Measurements from ENCODE around the gene GIGYF2. TPM values are rescaled to one million over a fixed set of nuclear protein-coding genes. Genes with fewer than 3 reads are reported as not detected.

GIGYF2 gene, protein sequence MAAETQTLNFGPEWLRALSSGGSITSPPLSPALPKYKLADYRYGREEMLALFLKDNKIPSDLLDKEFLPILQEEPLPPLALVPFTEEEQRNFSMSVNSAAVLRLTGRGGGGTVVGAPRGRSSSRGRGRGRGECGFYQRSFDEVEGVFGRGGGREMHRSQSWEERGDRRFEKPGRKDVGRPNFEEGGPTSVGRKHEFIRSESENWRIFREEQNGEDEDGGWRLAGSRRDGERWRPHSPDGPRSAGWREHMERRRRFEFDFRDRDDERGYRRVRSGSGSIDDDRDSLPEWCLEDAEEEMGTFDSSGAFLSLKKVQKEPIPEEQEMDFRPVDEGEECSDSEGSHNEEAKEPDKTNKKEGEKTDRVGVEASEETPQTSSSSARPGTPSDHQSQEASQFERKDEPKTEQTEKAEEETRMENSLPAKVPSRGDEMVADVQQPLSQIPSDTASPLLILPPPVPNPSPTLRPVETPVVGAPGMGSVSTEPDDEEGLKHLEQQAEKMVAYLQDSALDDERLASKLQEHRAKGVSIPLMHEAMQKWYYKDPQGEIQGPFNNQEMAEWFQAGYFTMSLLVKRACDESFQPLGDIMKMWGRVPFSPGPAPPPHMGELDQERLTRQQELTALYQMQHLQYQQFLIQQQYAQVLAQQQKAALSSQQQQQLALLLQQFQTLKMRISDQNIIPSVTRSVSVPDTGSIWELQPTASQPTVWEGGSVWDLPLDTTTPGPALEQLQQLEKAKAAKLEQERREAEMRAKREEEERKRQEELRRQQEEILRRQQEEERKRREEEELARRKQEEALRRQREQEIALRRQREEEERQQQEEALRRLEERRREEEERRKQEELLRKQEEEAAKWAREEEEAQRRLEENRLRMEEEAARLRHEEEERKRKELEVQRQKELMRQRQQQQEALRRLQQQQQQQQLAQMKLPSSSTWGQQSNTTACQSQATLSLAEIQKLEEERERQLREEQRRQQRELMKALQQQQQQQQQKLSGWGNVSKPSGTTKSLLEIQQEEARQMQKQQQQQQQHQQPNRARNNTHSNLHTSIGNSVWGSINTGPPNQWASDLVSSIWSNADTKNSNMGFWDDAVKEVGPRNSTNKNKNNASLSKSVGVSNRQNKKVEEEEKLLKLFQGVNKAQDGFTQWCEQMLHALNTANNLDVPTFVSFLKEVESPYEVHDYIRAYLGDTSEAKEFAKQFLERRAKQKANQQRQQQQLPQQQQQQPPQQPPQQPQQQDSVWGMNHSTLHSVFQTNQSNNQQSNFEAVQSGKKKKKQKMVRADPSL (N-terminal part only)
- polyA plus RNA-seq (2012; ENCODE audit: insufficient read length, low read depth) = 26.6 TPM

DNA sequence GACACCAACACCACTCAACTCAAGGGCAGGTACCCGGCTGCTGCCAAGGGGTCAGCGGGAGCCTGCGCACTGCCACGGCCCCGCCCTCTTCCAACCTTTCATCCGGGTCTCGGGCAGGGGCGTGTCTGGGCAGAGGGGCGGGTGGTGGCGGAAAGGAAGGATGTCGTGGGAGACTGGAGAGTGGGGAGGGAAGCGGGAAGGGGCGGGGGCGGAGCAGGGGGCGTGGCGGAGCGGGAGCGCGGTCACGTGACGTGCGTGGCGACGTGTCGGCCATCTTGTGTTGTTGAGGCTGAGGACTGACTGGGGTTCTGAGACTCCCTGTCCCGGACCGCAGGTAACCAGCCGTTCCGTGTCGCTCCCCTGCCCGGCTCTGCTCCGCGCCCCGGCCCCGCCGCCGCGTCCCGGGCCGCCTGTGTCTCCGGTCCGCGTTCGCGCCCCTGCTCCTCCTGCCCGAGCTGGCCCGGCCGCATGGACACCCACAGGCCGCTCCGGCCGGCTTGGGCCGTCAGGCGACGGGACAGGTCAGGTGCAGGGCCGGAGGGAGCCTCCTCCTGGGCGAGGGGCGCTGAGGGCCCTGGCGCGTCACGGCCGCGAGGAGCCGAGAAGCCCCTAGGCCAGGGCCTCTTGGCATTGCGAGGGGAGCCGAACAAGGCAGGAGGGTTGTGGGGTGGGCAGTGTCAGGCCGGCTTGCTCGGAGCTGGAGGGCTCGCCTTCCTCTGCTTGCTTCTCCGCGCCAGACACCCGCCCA is at the start of gene GIGYF2:
GIGYF2 (plus strand) TSS at position 273 of the 748 bp plus-strand sequence. CDS start 37,867 bp downstream, outside the sequence.
- TF ChIP-seq POLR2AphosphoS5 (IDR thresholded peaks at IDR 0.05; ENCODE audit: low read depth, low read length) (peak; percentile 91), TAF1 (IDR thresholded peaks at IDR 0.05; ENCODE audit: borderline replicate concordance, insufficient read depth, low read length) (0 out of 2 replicates have a peak, but pooled peaks have one; percentile 53)
- TF ChIP-seq, protein P1, sequence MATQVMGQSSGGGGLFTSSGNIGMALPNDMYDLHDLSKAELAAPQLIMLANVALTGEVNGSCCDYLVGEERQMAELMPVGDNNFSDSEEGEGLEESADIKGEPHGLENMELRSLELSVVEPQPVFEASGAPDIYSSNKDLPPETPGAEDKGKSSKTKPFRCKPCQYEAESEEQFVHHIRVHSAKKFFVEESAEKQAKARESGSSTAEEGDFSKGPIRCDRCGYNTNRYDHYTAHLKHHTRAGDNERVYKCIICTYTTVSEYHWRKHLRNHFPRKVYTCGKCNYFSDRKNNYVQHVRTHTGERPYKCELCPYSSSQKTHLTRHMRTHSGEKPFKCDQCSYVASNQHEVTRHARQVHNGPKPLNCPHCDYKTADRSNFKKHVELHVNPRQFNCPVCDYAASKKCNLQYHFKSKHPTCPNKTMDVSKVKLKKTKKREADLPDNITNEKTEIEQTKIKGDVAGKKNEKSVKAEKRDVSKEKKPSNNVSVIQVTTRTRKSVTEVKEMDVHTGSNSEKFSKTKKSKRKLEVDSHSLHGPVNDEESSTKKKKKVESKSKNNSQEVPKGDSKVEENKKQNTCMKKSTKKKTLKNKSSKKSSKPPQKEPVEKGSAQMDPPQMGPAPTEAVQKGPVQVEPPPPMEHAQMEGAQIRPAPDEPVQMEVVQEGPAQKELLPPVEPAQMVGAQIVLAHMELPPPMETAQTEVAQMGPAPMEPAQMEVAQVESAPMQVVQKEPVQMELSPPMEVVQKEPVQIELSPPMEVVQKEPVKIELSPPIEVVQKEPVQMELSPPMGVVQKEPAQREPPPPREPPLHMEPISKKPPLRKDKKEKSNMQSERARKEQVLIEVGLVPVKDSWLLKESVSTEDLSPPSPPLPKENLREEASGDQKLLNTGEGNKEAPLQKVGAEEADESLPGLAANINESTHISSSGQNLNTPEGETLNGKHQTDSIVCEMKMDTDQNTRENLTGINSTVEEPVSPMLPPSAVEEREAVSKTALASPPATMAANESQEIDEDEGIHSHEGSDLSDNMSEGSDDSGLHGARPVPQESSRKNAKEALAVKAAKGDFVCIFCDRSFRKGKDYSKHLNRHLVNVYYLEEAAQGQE (IDR thresholded peaks at IDR 0.05; ENCODE audit: insufficient read depth in 1 of 2, low read depth in 2 of 2, low read length in 2 of 2) = no peak

DNA sequence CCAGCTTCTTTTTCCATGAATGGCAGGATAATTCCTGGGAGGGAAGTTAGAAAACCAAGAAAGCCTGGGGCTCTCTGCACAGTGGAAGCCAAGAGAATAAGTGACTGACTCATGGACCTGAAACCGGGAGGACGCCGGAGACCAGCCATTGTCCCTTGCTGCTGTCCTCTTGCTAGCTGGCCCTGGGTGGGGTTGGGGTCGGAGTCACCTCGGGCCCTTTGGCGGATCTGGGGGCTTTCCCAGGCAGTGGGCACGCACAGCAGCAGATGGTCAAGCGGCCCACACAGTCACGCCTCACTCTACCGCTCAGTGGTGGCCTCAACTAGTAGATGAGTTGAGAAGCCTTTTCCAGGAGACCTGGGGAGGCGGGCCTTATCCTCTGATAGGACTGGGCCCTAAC is 48.1 kb upstream of the GIGYF2 start:
- TF ChIP-seq SIN3A (IDR thresholded peaks at IDR 0.05; ENCODE audit: borderline replicate concordance, insufficient read depth, low read length) (no peak), POLR2AphosphoS5 (IDR thresholded peaks at IDR 0.05; ENCODE audit: low read depth, low read length) (no peak)

DNA sequence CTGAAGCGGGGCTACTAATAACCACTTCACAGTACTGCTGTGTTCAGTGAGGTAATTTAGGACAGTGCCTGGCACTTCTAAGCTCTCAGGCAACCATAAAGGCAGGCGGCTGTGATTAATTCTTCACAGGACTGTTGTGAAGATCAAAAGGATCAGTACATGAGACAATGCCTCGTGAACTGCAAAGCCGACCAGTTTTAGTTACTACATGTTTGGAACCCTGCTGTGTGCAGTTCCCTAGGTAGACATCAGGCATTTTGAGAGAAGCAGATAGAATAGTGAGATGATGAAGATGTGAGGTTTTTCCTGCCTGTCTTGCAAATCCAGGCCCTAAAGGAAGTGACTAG is 44.7 kb upstream of the GIGYF2 start:
- TF ChIP-seq, protein P1 (IDR thresholded peaks at IDR 0.05; ENCODE audit: insufficient read depth in 1 of 2, low read depth in 2 of 2, low read length in 2 of 2) = no peak
- TF ChIP-seq FOXP2 (optimal IDR thresholded peaks at IDR 0.05; ENCODE audit: borderline replicate concordance, extremely low read depth, extremely low read length, insufficient read depth) = no peak
- TF ChIP-seq POLR2AphosphoS5 (IDR thresholded peaks at IDR 0.05; ENCODE audit: low read depth, low read length) = no peak

DNA sequence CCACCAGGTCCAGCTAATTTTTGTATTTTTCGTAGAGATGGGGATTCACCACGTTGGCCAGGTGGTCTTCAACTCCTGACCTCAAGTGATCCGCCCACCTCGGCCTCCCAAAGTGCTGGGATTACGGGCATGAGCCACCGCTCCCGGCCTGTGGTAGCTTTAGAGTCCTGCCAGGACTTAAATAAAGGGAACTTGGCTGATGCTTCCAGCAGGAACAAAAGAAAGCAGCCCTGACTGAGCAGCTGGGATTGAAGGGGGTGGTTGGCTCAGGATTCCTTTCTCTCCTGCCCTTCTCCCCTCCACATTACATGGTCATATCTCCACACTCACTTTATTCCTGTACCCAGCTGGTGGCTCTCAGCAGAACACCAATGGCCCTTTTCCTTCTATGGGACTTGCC is 43.7 kb upstream of the GIGYF2 start:
- TF ChIP-seq TAF1 (IDR thresholded peaks at IDR 0.05; ENCODE audit: borderline replicate concordance, insufficient read depth, low read length) (no peak), FOXP2 (optimal IDR thresholded peaks at IDR 0.05; ENCODE audit: borderline replicate concordance, extremely low read depth, extremely low read length, insufficient read depth) (no peak), SIN3A (IDR thresholded peaks at IDR 0.05; ENCODE audit: borderline replicate concordance, insufficient read depth, low read length) (no peak), POLR2AphosphoS5 (IDR thresholded peaks at IDR 0.05; ENCODE audit: low read depth, low read length) (no peak)
- TF ChIP-seq, protein P1 (IDR thresholded peaks at IDR 0.05; ENCODE audit: insufficient read depth in 1 of 2, low read depth in 2 of 2, low read length in 2 of 2) = no peak

DNA sequence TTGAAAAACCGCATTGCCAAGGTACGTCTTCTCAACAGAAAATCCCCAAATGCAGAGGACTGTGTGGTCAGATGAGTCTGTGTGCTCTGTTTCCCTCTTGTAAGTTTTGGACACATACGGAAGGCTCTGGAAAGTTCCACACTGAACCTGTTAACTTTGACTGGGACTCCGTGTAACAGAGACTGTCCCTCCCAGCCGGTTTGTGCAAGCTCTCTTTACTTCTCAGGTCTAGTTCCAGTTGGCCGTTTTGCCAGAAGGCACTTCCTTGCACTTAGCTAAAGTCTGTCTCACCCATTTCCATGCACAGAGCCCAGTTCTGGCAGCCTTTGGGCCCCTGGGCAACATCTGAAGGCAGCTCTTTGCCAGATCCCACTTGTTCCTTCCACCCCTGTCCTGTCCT is 41.7 kb upstream of the GIGYF2 start:
- TF ChIP-seq POLR2AphosphoS5 (IDR thresholded peaks at IDR 0.05; ENCODE audit: low read depth, low read length) (no peak), SIN3A (IDR thresholded peaks at IDR 0.05; ENCODE audit: borderline replicate concordance, insufficient read depth, low read length) (no peak), TAF1 (IDR thresholded peaks at IDR 0.05; ENCODE audit: borderline replicate concordance, insufficient read depth, low read length) (no peak), FOXP2 (optimal IDR thresholded peaks at IDR 0.05; ENCODE audit: borderline replicate concordance, extremely low read depth, extremely low read length, insufficient read depth) (no peak)
- TF ChIP-seq, protein P1 (IDR thresholded peaks at IDR 0.05; ENCODE audit: insufficient read depth in 1 of 2, low read depth in 2 of 2, low read length in 2 of 2) = no peak

All from PFSK-1 (cell line).